Endometrial microvascular endothelial cells (primary cell): Measurements from ENCODE around the gene ST7. TPM values are rescaled to one million over a fixed set of nuclear protein-coding genes. Genes with fewer than 3 reads are reported as not detected.

Experiments
- in situ Hi-C: cut with HindIII; loops from 2 replicates; pipeline ENCODE4 v1.10.0; 2017; ENCODE audit warnings: low sequenced_read_pairs, low pct_unique_long_range_greater_than_20kb; ENCODE audit errors: inconsistent ontology term
- total RNA-seq: library from RNA; depleted of rRNA; stranded (reverse); fragments of >200 nt; gene quantifications from one replicate; pipeline ENCODE4 v1.2.3, GENCODE V29; 2015; ENCODE audit errors: inconsistent ontology term

Gene ST7
- total RNA-seq, 1 donor from 2014 or later: 24.0 TPM

- in situ Hi-C loops: no loop called here
These were observed 201.4 kb downstream of the ST7 start for GRCh38 chr7:117154721-117155120.

- in situ Hi-C loops: no loop called here
These were observed 202.4 kb downstream of the ST7 start for GRCh38 chr7:117155694-117156093.

- in situ Hi-C loops: no loop called here
These were observed 204.2 kb downstream of the ST7 start for GRCh38 chr7:117157241-117158209.

- in situ Hi-C loops: no loop called here
These were observed 205.8 kb downstream of the ST7 start for GRCh38 chr7:117158941-117159697.

- in situ Hi-C loops: no loop called here
These were observed 209.8 kb downstream of the ST7 start for GRCh38 chr7:117163101-117163500.

GRCh38 chr7:117164620-117165019 is 211.3 kb downstream of the ST7 start:
- in situ Hi-C loops: no loop called here

- in situ Hi-C loops: no loop called here
These were observed 212.4 kb downstream of the ST7 start for GRCh38 chr7:117165656-117166055.

- in situ Hi-C loops: no loop called here
These were observed 216.6 kb downstream of the ST7 start for GRCh38 chr7:117169907-117170306.

- in situ Hi-C loops: no loop called here
These were observed 217.8 kb downstream of the ST7 start for GRCh38 chr7:117171106-117171505.

GRCh38 chr7:117172283-117172682 is 219.0 kb downstream of the ST7 start:
- in situ Hi-C loops: no loop called here

GRCh38 chr7:117173035-117173770 is 219.9 kb downstream of the ST7 start:
- in situ Hi-C loops: no loop called here

GRCh38 chr7:117176206-117176605 is 222.9 kb downstream of the ST7 start:
- in situ Hi-C loops: no loop called here

GRCh38 chr7:117178600-117178999 is 225.3 kb downstream of the ST7 start:
- in situ Hi-C loops: no loop called here

- in situ Hi-C loops: no loop called here
These were observed 226.4 kb downstream of the ST7 start for GRCh38 chr7:117179701-117180100.

GRCh38 chr7:117183729-117184128 is 230.4 kb downstream of the ST7 start:
- in situ Hi-C loops: no loop called here

GRCh38 chr7:117184367-117184766 is 231.1 kb downstream of the ST7 start:
- in situ Hi-C loops: no loop called here

- in situ Hi-C loops: no loop called here
These were observed 231.8 kb downstream of the ST7 start for GRCh38 chr7:117185124-117185523.

GRCh38 chr7:117186218-117187010 is 233.1 kb downstream of the ST7 start:
- in situ Hi-C loops: no loop called here

GRCh38 chr7:117188376-117188775 is 235.1 kb downstream of the ST7 start:
- in situ Hi-C loops: no loop called here
